ENCODE data around the gene EGR1.

DNA sequence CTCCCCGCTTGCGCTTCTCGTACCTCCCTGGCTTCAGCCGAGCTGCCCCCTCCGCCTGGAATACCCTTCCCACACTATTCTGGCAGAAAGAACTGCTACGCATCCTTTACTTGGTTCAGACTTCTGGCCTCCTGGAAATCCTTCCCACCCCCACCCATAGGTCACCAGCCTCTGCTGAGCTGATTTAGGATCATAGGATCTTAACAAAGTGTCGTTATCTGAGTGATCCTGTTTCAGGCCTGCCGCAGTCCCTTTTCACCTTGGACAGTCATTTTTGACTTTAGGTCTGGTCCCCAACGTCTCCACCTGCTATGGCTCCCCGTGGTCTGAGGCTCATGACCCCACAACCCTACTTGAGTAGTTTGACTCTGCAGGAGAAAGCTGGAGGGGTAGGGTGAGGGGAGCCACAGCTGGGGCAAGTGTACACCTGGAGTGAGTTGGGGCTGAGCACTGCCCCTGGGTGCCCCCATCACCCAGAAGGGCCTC lies 27.3 kb downstream of the EGR1 start:
- TF ChIP-seq, protein P1, sequence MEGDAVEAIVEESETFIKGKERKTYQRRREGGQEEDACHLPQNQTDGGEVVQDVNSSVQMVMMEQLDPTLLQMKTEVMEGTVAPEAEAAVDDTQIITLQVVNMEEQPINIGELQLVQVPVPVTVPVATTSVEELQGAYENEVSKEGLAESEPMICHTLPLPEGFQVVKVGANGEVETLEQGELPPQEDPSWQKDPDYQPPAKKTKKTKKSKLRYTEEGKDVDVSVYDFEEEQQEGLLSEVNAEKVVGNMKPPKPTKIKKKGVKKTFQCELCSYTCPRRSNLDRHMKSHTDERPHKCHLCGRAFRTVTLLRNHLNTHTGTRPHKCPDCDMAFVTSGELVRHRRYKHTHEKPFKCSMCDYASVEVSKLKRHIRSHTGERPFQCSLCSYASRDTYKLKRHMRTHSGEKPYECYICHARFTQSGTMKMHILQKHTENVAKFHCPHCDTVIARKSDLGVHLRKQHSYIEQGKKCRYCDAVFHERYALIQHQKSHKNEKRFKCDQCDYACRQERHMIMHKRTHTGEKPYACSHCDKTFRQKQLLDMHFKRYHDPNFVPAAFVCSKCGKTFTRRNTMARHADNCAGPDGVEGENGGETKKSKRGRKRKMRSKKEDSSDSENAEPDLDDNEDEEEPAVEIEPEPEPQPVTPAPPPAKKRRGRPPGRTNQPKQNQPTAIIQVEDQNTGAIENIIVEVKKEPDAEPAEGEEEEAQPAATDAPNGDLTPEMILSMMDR (IDR thresholded peaks at IDR 0.05): no peak
- TF ChIP-seq POLR2AphosphoS5 (IDR thresholded peaks at IDR 0.05; ENCODE audit: insufficient read depth in 1 of 2, low read depth in 1 of 2) (no peak), POLR2A (IDR thresholded peaks at IDR 0.05) (no peak)
